HG03135 (cell line): Measurements from ENCODE around the gene BICD1.
A peak's percentile ranks its signal among the peaks of the same experiment; 100 is the strongest.
"Not testable (repeated sequence)": the region's sequence is repeated elsewhere in the genome, so short reads cannot be mapped to it uniquely, and the experiment has no call there.

Experiments
- ATAC-seq: cut with Tn5 transposase; IDR thresholded peaks from one replicate; pipeline ENCODE4 v1.9.1; 2021; ENCODE audit warnings: mild to moderate bottlenecking, moderate library complexity; ENCODE audit not compliant: unreplicated experiment

Gene BICD1

DNA sequence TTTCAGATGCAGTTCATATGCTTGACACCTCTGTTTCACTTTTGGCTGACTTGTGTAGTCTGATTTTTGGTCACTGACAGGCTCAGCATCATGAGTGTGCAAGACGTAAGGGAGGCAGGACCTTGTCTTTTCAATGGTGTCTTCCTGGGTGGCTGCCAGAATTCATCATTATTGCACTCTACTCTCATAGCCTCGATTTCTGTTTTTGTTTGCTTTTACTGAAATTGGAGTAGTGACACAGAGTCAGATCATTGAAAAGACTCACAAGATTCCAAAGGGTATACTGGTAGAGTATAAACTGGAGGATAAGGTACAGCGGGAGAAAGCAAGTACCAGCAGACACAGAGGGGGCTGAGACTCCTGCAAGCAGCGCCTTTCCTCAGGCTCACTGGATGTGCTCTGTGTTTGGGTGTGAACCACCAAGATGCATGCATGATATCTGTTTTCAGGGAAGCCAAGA is 166.4 kb downstream of the BICD1 start:
- ATAC-seq: peak; percentile 44

DNA sequence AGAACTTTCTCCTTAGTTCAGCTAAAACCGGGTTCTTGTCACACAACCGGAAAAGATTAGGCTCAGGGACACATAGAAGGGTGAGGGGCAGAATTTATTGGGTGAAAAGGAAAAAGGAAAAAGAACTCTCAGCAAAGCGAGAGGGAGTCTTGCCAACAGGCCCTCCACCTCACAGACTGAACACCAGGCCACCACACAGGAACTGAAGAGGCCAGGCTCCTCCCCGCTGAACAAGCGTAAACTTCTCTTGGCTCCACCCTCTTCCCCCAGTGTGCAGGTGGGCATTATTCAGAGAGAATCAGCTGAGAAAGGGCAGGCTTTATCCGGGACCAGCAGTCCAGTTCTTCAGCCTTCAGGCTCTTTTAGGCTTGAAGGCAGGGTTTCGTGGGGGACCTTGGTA is 167.1 kb downstream of the BICD1 start:
- peak; percentile 90 for ATAC-seq

DNA sequence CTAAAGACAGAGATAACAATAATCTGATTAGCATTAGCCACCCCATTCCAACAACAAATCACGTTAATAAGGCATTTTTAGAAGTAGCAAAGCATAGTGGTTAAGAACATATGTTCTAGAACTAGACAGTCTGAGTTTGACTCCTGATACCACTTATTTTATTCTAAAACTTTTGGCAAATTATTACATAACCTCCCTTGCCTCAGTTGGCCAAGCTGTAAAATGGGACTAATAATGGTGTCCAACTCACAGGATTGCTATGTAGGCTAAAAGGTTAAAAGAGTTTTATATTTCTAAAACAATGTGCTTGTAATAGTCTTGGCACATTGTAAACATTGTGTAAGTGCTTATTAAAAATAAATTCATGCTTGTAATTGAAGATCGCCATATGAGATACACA is 168.0 kb downstream of the BICD1 start:
- ATAC-seq: no peak

DNA sequence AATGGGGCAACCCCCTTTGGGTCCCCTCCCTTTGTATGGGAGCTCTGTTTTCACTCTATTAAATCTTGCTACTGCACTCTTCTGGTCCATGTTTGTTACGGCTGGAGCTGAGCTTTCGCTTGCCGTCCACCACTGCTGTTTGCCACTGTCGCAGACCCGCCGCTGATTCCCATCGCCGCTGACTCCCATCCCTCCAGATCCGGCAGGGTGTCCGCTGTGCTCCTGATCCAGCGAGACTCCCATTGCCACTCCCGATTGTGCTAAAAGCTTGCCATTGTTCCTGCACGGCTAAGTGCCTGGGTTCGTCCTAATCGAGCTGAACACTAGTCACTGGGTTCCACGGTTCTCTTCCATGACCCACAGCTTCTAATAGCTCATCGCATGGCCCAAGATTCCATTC is 168.9 kb downstream of the BICD1 start:
- not testable (repeated sequence) for ATAC-seq

DNA sequence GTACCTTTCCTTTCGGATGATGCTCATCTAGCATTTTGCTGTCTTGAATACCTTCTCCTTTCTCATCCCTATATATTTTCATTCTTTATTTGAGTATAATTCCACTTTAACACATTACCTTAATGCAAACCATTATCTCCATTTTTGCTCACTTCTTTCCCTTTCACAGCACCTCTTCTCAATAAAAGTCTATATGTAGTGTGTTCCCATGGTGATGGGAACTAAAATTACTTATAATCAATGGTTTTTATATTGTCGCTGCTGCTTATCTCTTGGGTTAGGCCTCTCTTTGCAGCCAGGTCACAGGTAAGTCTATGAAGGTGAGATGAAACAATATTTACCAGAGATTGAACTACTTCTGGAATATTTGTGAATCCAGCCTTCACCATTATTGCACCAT is 171.1 kb downstream of the BICD1 start:
- ATAC-seq: no peak

DNA sequence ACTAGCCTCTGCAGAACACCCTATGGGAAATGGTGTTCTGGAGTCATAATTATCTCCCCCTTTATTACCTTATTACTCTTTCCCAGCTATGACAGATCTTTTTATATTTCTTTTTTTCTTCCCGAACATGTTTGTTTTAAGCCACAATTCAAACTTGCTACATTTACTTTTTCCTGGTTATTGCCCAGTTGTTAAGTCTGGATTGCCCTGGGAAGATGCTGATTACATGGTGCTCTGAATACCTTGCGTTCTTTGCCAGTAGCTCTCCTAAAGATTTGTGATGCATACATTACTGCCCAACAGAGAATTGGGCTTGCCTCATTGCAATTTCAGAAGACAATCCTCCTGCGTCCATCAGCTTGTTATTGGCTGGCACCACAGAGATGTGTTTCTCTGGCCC is 174.5 kb downstream of the BICD1 start:
- no peak for ATAC-seq

DNA sequence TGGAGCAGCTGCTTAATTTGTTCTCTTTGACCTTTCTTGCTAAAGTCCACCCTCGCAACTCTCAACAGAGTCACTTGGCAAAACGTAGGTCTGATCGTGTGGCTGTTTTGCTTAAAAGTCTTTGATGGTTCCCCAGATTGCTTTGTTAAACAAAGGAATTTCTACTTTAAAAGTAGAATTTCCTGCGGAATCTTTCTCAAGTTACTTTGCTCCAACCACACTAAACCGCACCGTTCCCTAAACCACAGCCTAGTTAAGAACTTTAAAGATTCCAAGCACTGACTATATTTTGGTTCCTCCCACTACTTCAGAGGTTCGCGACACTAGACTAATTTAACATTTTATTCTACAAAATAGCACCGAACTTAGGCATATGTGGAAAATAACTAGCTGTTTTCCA is 177.9 kb downstream of the BICD1 start:
- no peak for ATAC-seq

DNA sequence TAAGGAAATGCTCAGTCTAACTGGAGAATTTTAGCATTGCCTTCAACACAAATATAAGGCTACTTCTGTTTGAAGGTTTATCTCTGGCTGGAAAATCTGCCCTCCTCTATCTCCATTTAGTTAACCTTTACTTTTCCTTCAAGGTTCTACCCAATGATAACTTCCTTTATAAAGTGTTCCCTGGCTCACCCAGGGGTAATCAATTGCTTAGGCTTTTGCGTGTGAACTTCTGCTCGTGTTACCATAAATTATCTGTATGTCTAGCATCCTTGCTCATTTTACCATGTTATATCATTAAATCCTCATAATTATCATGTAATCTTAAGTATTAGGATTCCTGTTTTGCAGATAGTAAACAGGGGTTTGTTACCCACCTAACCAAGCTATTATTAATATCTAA is 178.4 kb downstream of the BICD1 start:
- no peak for ATAC-seq

DNA sequence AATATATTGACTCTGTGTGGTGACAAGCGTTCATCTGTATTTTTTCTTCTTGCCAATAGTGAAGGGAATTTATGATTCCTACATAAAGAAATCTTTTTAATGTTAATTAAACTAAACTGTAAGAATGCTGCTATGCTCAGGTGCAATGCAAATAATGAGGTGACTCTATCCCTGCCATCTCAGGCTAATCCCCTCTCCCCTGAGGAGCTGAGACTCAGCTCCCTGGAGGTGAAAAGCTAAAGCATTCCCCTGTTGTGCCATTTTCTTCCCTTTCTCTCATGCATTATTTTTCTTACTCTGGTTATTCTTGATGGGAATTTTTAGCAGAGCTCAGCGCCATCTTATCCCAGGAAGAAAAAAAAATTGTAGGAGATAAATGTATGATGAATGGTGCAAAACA is 178.8 kb downstream of the BICD1 start:
- ATAC-seq: no peak

DNA sequence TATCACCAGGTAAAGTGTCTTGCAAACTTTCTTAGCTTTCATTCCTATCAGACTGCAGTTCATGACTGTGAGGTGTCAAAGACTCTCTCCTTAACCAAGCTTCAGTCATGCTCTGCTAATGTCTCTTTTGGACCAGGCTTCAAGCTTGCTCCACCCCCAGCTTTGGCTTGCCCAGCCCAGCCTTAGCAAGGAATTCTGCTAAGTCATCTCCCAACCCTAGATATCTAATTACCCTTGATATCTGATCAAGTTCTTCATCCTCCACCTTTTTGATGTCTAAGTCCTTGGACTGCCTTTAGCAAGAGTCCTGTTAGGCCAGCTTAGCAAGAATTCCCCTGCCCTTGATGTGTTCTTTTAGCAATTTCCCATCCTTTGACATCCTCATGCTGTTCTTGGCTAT is 183.8 kb downstream of the BICD1 start:
- ATAC-seq: no peak

DNA sequence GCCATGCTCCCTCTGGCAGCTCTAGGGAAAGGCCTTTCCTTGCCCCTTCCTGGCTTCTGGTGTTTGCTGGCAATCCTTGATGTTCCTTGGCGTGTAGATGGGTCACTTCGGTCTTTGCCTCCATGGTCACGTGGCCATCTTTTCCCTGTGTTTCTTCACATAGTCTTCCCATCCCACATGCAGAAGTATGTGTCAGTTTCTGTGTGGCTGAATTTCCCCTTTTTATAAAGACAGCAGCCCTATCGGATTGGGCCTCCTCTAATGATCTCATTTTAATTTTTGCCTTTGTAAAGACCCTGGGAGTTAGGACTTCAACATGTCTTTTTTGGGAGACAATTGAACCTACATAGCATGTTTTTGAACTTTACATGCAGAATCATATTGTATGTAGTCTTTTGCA is 185.5 kb downstream of the BICD1 start:
- no peak for ATAC-seq

DNA sequence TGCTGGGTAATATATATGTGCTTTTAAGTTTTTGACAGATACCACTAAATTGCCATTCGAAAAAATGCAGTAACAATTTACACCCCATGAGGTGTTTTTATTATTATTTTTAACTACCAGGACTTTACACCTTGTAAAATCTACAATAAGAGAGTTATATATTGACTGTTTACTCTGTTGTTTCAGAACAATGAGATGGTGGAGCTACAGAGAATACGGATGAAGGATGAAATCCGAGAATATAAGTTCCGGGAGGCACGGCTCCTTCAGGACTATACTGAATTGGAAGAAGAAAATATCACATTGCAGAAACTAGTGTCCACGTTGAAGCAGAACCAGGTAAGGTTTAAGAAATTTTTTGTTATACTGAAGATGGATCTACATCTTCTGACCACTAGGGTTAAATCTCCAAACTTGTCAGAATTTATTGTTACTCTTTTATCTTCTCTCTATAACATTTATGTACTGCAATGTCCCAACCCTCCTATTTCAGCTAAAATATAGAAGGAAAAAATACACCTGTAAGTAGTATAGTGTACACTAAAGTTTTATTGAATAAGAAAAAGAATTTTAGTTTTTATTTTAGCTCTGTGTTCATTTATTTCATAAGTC is 187.3 kb downstream of the BICD1 start:
- no peak for ATAC-seq

DNA sequence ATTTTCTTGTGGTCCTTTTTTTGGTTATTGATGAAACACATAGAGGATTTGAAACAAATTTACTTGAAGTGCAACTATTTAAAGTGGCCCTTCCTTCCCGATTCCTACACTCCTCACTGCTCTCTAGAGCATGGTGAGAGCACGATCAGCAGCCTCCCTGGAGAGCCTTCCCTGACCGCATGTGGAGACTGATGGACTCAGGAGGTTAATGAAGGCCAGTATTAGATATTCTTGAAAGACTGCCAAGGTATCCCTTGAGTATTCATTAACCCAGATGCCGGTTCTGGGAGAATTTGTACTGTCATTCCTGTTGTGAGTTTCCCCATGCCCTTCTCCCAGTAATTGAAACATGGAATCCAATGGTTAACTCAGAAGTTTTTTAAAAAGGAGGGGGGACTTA is 189.9 kb downstream of the BICD1 start:
- ATAC-seq: no peak

DNA sequence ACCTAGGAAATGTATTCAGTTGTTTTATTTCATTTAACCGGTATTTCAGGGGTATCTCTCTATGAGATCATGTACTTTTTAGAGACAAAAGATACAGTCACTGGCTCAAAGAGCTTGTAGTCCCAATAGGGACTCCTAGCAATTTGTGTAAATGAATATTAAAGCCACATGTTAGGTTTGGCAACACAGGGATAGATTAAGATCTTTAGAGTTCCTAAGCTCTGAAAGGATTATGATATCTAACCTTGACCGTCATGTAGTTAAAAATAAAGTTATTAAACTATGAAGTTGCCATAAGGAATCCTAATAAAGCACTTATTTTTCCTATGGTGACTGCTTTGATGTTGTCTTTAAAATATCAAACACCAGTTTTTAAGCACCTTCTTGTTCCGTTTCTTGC is 192.3 kb downstream of the BICD1 start:
- ATAC-seq: no peak

DNA sequence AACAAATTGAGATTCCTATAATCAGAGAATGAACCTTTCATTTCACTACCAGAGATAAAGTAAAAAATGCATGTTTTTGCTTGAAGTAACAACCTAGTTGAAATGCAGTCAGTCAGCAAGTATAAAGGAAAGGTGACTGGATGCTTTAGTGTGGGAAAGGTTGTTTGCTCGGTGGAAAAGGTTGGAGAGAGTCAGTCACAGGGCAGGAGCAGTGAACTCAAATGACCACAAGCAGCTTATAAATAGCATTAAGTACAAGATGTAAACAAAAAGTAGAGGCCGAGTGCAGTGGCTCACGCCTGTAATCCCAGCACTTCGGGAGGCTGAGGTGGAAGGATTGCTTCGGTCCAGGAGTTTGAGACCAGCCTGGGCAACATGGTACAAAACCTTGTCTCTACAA is 194.6 kb downstream of the BICD1 start:
- no peak for ATAC-seq

DNA sequence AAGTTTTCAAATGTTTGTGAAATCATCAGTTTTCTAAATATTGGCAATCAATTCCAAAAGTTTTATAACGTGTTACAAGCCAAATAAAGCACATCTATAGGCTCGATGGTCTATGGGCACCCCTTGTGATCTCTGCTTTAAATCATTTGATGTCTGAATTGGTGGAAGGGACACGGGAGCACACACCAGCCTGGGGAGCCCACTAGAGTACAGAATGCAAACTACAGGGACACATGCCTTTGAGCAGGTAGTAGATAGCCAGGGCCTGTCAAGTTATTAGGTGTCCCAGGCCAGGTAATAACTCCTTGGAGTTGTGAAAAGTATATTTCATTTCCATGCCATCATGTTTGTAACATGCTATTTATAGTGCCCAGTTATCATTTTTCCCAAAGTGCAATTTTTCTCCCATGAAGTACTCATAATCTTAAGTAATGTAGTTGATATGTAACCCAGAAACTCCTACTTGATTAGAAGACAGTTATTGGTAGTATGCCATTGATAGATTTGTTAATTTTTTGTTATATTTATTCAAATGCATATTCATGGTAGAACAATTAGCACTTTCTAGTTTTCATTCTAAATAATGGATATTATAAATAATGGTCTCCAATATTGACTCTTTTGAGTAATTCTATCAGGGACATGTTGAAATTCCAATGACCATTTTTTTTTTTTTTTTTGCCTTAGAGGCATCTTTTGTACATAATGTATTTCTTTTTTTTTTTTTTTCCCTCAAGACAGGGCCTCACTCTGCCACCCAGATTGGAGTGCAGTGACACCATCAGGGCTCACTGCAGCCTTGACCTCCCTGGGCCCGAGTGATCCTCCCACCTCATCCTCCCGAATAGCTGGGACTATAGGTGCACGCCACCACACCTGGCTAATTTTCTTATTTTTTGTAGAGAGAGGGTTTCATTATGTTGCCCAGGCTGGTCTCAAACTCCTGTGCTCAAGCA is 195.8 kb downstream of the BICD1 start:
- ATAC-seq: peak; percentile 69

DNA sequence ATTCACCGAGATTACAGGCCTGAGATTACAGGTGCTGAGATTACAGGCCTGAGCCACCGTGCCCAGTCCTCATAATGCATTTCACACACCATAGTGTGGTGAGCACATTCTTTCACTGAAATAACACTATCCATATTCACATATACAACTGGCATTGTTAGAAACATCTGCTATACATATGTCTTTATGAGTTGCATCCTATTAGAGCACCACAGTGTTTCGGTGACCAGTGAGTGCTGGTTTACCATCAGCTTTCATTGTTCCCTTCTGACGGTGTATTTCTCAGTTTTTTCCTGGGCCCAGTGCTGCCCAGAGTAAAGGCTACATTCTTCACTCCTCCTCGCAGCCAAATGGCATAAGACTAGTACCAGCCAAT is 196.5 kb downstream of the BICD1 start:
- ATAC-seq: no peak

DNA sequence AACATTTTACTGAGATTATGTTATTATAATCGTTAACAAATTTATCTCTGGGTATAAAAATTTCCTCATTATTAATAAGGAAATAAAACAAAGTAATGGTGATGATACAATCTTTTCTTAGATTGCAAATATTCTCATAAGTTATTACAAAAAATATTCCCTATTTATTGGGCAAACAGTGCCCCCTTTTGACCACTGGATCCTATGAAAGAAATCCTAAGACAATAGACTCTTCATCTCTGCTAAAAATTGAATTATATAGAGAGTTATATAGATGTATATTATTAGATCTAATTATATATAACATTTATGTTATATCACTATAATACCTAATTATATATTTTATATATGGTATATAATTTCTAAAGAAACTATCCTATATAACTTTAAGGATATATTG is 198.5 kb downstream of the BICD1 start:
- no peak for ATAC-seq

DNA sequence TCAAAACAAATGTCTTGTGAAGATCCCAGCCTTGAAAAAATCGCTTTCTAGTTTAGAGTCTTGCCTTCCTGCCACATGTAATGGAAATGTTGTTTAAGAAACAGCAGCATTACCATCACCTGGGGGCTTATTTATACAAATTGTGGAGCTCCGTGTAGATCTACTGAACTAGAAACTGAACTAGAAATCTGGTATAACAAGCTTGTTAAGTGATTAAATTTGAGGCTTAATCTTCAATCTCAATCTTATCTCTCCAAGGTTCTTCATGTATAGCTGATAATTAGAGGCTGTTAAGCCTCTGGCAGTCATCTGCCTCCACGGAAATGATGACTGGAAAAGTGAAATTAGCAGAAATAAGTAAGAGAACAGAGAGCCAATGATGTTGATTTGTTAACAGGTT is 200.7 kb downstream of the BICD1 start:
- ATAC-seq: no peak

DNA sequence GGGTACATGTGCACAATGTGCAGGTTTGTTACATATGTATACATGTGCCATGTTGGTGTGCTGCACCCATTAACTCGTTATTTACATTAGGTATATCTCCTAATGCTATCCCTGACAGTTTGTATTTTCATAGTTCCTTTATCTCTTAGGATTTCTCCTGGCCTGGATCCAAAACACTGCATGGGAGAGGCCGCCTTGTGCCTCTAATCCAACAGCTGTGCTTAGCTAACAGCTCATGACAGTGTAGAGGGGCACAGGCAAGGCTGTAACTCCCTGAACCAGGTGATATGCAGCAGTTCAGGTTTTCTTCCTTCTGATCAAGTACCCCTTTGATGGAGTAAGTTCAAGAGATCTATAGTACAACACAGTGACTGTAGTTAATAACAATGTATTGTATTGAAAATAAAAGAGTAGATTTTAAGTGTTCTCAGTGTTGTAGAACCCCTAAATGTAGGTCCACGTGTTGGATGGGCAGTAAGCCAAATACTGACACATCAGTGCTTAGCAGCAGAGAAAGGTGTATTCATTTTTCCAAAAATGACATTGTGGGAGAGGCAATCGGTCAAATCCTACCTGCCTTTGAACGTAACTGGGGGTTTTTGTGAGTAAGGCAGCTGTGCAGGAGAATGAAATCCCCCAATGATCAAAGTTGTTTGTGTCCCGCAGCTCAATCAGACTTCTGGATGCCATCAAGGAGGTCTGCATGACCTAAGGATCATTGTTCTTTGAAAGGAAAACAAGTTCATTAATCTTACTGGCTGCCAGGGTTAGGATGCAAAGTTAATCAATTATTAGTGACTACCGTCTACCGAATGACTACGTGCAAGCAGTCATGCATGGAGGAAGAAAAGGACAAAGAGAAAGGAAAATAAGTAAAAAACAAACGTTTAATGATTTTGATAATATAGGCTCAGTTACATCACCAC is 203.4 kb downstream of the BICD1 start:
- ATAC-seq: no peak

DNA sequence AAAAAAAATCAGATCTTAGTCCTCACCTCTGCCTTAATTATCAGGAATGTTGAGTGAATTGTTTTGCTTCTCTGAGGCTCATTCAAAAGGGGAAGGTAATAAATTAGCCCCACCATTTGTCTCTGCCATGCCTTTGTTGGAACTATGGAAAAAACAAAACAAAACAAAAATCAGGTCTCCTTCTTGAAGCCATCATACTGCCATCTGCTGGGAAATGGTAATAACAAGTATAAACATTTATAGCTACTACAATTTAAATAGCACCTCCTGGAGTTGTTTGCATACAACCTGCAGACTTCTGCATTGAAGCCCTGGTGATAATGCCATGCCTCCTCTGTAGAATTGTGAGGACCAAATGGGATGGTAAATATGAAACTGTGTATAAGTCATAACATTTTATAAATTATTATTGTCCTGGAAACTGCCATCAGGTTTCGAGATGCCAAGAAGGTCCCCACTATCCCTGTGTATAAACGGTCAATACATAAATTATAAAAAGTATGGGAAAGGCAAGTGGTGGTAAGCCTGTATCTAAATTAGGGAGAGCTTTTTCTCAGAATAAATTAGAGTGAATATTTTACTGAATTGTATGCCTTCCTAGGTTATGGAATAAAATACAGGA is 205.5 kb downstream of the BICD1 start:
- no peak for ATAC-seq
